Motor neuron (in vitro differentiated cells): ENCODE results near the gene ZGRF1. TPM values are rescaled to one million over a fixed set of nuclear protein-coding genes. Genes with fewer than 3 reads are reported as not detected.
"Not testable (repeated sequence)": the region's sequence is repeated elsewhere in the genome, so short reads cannot be mapped to it uniquely, and the experiment has no call there.

Source experiments
- ATAC-seq, 8 experiments: fragments of 200-7000 bp; cut with Tn5 transposase; replicated peaks in 6 of 8; 2 replicates each; pipeline ENCODE4 v1.8.0; 2021; ENCODE audit warnings: mild to moderate bottlenecking in 8 of 8, moderate library complexity in 8 of 8
- H3K27ac ChIP-seq, 2 donors: fragments of 250-450 bp; sonication (Bioruptor Pico); 2 replicates each; pipeline ENCODE4 v1.9.0; 2021; ENCODE audit warnings: antibody characterized with exemption in 2 of 2, mild to moderate bottlenecking in 2 of 2, moderate library complexity in 1 of 2
- H3K4me1 ChIP-seq, 2 donors: fragments of 250-450 bp; sonication (Bioruptor Pico); replicated peaks in 1 of 2; 2 replicates each; pipeline ENCODE4 v1.6.1; 2021; ENCODE audit warnings: antibody characterized with exemption in 2 of 2, mild to moderate bottlenecking in 2 of 2, moderate library complexity in 1 of 2
- H3K4me3 ChIP-seq, 5 donors: fragments of 250-450 bp; sonication (Bioruptor Pico); 2 replicates each; pipeline ENCODE4 v1.9.0; 2021; ENCODE audit warnings: antibody characterized with exemption in 5 of 5, mild to moderate bottlenecking in 5 of 5, moderate library complexity in 4 of 5
- WGBS, 10 experiments: fragments of 450-650 bp; shearing (Covaris generic); methylation state at CpG; one replicate each; pipeline ENCODE4 v1.0.0; 2022; 5-methylcytosine and 5-hydroxymethylcytosine counted together
- in situ Hi-C, 9 experiments: fragments of 400-800 bp; cut with MboI; loops; one replicate each; pipeline ENCODE4 v1.15.0; 2021; ENCODE audit warnings: low sequenced_read_pairs in 9 of 9, low pct_unique_long_range_greater_than_20kb in 2 of 9; ENCODE audit not compliant: unreplicated experiment in 9 of 9
- total RNA-seq, 8 experiments: library from RNA; unstranded; fragments of 300-600 nt; gene quantifications; 2 replicates each; pipeline versions ENCODE4 v1.2.3 to v1.2.4, GENCODE V29; 2022

The ZGRF1 gene
- total RNA-seq, 8 experiments from 2014 or later: 2.0 to 20.5 (median 7.6) TPM

GRCh38 chr4:112532267-112532666, 104.4 kb downstream of the ZGRF1 start:
- ATAC-seq: peak in 2 of 8 experiments; percentile 31 to 65
- 0 to 88% (median 78%) methylated on average over 1 to 3 of the region's 3 CpGs; no CpG with 5 or more reads in 1 of the 10 experiments for WGBS, 10 experiments

GRCh38 chr4:112531146-112531545, 105.6 kb downstream of the ZGRF1 start:
- 0 to 78% (median 63%) methylated on average over 1 of the region's 1 CpG; no CpG with 5 or more reads in 4 of the 10 experiments for WGBS, 10 experiments
- no peak for ATAC-seq
- Histone ChIP-seq H3K4me1 (no peaks in the 10 kb centered on the region), H3K4me3 (no peak overlapping the region), H3K27ac (no peak overlapping the region)
- in situ Hi-C loops: no loop called here

More at GRCh38 chr4:112532267-112532666, 104.4 kb downstream of the ZGRF1 start:
- in situ Hi-C loops: no loop called here
- Histone ChIP-seq H3K4me3 (no peak overlapping the region), H3K27ac (no peak overlapping the region), H3K4me1 (no peaks in the 10 kb centered on the region)

GRCh38 chr4:112526061-112526460, 110.6 kb downstream of the ZGRF1 start:
- peaks cover 8 to 10% of the 10 kb centered on the region in 2 donors for H3K4me1 ChIP-seq
- H3K27ac ChIP-seq: no peak overlapping the region
- no peak overlapping the region for H3K4me3 ChIP-seq
- 9 to 67% (median 39%) methylated on average over 1 of the region's 1 CpG; no CpG with 5 or more reads in 4 of the 10 experiments for WGBS, 10 experiments
- ATAC-seq: peak in 1 of 8 experiments; percentile 64
- in situ Hi-C loops: no loop called here

GRCh38 chr4:112523764-112524505, 112.8 kb downstream of the ZGRF1 start:
- H3K4me3 ChIP-seq: peak overlapping the region; percentile 21 to 30 (median 27)
- 7 to 54% (median 25%) methylated on average over 1 to 7 of the region's 46 CpGs; no CpG with 5 or more reads in 2 of the 10 experiments for WGBS, 10 experiments
- H3K4me1 ChIP-seq: peaks cover 21 to 23% of the 10 kb centered on the region in 2 donors
- H3K27ac ChIP-seq: no peak overlapping the region
- ATAC-seq: peak; percentile 38 to 90 (median 86)
- in situ Hi-C loops: loop anchor here in 7 of 9 experiments (25.0 kb wide), 1 partner anchor 187 kb away; no protein-coding TSS in a partner anchor

- peak in 5 of 8 experiments; percentile 39 to 71 (median 67) for ATAC-seq
These were observed 113.5 kb downstream of the ZGRF1 start for GRCh38 chr4:112523008-112523721.

GRCh38 chr4:112522431-112522830, 114.3 kb downstream of the ZGRF1 start:
- 18 to 39% (median 21%) methylated on average over 3 to 17 of the region's 17 CpGs; no CpG with 5 or more reads in 1 of the 10 experiments for WGBS, 10 experiments
- Histone ChIP-seq H3K4me3 (peak overlapping the region in 1 of 5 donors; percentile 30), H3K4me1 (peaks cover 23 to 27% of the 10 kb centered on the region in 2 donors)
- ATAC-seq, H3K27ac ChIP-seq: not testable (repeated sequence)
- in situ Hi-C loops: loop anchor here in 7 of 9 experiments (25.0 kb wide), 1 partner anchor 185 kb away; no protein-coding TSS in a partner anchor

More at GRCh38 chr4:112523008-112523721, 113.5 kb downstream of the ZGRF1 start:
- no peak overlapping the region for H3K27ac ChIP-seq
- peak overlapping the region; percentile 21 to 30 (median 27) for H3K4me3 ChIP-seq
- H3K4me1 ChIP-seq: peaks cover 21 to 23% of the 10 kb centered on the region in 2 donors
- 1 to 21% (median 10%) methylated on average over 8 to 36 of the region's 37 CpGs; no CpG with 5 or more reads in 2 of the 10 experiments for WGBS, 10 experiments
- in situ Hi-C loops: loop anchor here in 7 of 9 experiments (25.0 kb wide), 1 partner anchor 186 kb away; no protein-coding TSS in a partner anchor

GRCh38 chr4:112521123-112522023, 115.3 kb downstream of the ZGRF1 start:
- Histone ChIP-seq H3K4me3 (peak overlapping the region in 4 of 5 donors; percentile 2 to 24 (median 16)), H3K27ac (no peak overlapping the region), H3K4me1 (peaks cover 23 to 28% of the 10 kb centered on the region in 2 donors)
- ATAC-seq: no peak
- in situ Hi-C loops: loop anchor here in 7 of 9 experiments (25.0 kb wide), 1 partner anchor 184 kb away; no protein-coding TSS in a partner anchor
- WGBS, 10 experiments: 7 to 43% (median 19%) methylated on average over 4 to 24 of the region's 30 CpGs; no CpG with 5 or more reads in 1 of the 10 experiments

GRCh38 chr4:112520598-112521122, 116.0 kb downstream of the ZGRF1 start:
- no peak for ATAC-seq
- WGBS, 10 experiments: 3 to 30% (median 15%) methylated on average over 2 to 17 of the region's 25 CpGs; no CpG with 5 or more reads in 5 of the 10 experiments
- H3K4me3 ChIP-seq: peak overlapping the region in 4 of 5 donors; percentile 2 to 24 (median 16)
- in situ Hi-C loops: loop anchor here in 7 of 9 experiments (25.0 kb wide), 1 partner anchor 183 kb away; no protein-coding TSS in a partner anchor
- no peak overlapping the region for H3K27ac ChIP-seq
- H3K4me1 ChIP-seq: peaks cover 23 to 28% of the 10 kb centered on the region in 2 donors

GRCh38 chr4:112519689-112520597, 116.8 kb downstream of the ZGRF1 start:
- Histone ChIP-seq H3K4me3 (peak overlapping the region in 3 of 5 donors; percentile 10 to 24 (median 22)), H3K4me1 (peaks cover 23 to 28% of the 10 kb centered on the region in 2 donors), H3K27ac (no peak overlapping the region)
- 0 to 19% (median 13%) methylated on average over 2 to 17 of the region's 21 CpGs for WGBS, 10 experiments
- in situ Hi-C loops: loop anchor here in 7 of 9 experiments (25.0 kb wide), 1 partner anchor 183 kb away; no protein-coding TSS in a partner anchor
- ATAC-seq: no peak

- Histone ChIP-seq H3K4me3 (no peak overlapping the region), H3K27ac (no peak overlapping the region), H3K4me1 (peaks cover 23 to 31% of the 10 kb centered on the region in 2 donors)
- ATAC-seq: no peak
- in situ Hi-C loops: loop anchor here in 7 of 9 experiments (25.0 kb wide), 1 partner anchor 181 kb away; no protein-coding TSS in a partner anchor
These were observed 118.0 kb downstream of the ZGRF1 start for GRCh38 chr4:112518675-112519074.

- ATAC-seq: no peak
- WGBS, 10 experiments: 0 to 48% (median 17%) methylated on average over 1 to 3 of the region's 3 CpGs; no CpG with 5 or more reads in 2 of the 10 experiments
- H3K4me3 ChIP-seq: no peak overlapping the region
- H3K27ac ChIP-seq: no peak overlapping the region
- in situ Hi-C loops: loop anchor here in 7 of 9 experiments (25.0 kb wide), 1 partner anchor 181 kb away; no protein-coding TSS in a partner anchor
- H3K4me1 ChIP-seq: peaks cover 23 to 38% of the 10 kb centered on the region in 2 donors
These were observed 118.8 kb downstream of the ZGRF1 start for GRCh38 chr4:112517911-112518310.
